ENCODE data around the gene LSG1.
A peak's percentile ranks its signal among the peaks of the same experiment; 100 is the strongest.
"Not testable (repeated sequence)": the region's sequence is repeated elsewhere in the genome, so short reads cannot be mapped to it uniquely, and the experiment has no call there.

The LSG1 gene

DNA sequence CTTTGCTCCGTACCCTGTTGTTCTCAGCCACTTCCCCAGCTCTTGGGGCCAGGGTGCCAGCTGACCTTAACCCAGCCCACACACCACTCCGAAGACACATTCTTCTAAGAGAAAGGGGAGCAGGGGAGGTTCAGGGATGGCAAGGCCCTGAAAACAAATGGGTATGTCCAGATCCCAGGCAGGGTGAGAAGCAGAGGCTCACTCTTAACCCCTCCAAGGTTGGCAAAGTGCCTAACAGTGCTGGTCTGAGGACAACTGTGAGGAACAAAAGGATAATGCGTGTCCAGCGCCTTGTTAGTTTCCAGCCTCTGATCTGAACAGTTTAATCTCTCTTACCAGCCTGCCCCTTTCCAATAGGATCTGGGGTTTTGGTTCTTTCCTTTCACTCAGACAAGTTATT, 40.3 kb downstream of the LSG1 start:
- Histone ChIP-seq H3K9ac (ENCODE audit: low read length) (no peak overlapping the region), H2AFZ (ENCODE audit: low read length) (no peak overlapping the region), H3K4me2 (ENCODE audit: low read length) (peak overlapping the region; percentile 71; the same call in 1 of the 2 replicates), H4K20me1 (ENCODE audit: insufficient read depth, low read length) (no peaks in the 10 kb centered on the region), H3K27me3 (ENCODE audit: insufficient read depth, low read length) (no peaks in the 10 kb centered on the region), H3F3A (ENCODE audit: insufficient read depth, low read length) (no peaks in the 10 kb centered on the region), H3K9me2 (ENCODE audit: low read depth, low read length) (no peaks in the 10 kb centered on the region), H3K79me2 (ENCODE audit: insufficient read depth, low read length) (no peaks in the 10 kb centered on the region), H3K27ac (ENCODE audit: low read depth, low read length, poor library complexity, severe bottlenecking) (no peak overlapping the region), H3K4me1 (ENCODE audit: insufficient read depth, low read length, severe bottlenecking) (peaks cover 6% of the 10 kb centered on the region), H3K36me3 (ENCODE audit: insufficient read depth, low read length) (peaks cover 31% of the 10 kb centered on the region), H3K9me3 (ENCODE audit: low read length) (peaks cover 14% of the 10 kb centered on the region), H3K4me3 (ENCODE audit: low read depth, low read length, poor library complexity, severe bottlenecking) (no peak overlapping the region)
- no peak for TF ChIP-seq EZH2 (IDR thresholded peaks at IDR 0.05; ENCODE audit: borderline replicate concordance, low read length)

DNA sequence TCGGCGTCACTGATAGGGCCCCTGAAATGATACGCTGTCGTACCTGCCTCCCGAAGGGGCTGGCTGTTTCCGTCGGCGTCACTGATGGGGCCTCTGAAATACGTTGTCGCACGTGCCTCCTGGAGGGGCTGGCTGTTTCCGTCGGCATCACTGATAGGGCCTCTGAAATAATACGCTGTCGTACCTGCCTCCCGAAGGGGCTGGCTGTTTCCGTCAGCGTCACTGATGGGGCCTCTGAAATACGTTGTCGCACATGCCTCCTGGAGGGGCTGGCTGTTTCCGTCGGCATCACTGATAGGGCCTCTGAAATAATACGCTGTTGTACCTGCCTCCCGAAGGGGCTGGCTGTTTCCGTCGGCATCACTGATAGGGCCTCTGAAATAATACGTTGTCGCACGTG, 41.3 kb downstream of the LSG1 start:
- not testable (repeated sequence) for H3K9ac ChIP-seq (ENCODE audit: low read length); H3K4me1 ChIP-seq (ENCODE audit: insufficient read depth, low read length, severe bottlenecking); H3K4me2 ChIP-seq (ENCODE audit: low read length); H3K27ac ChIP-seq (ENCODE audit: low read depth, low read length, poor library complexity, severe bottlenecking); H4K20me1 ChIP-seq (ENCODE audit: insufficient read depth, low read length); H3K79me2 ChIP-seq (ENCODE audit: insufficient read depth, low read length); H3K9me2 ChIP-seq (ENCODE audit: low read depth, low read length); H3K27me3 ChIP-seq (ENCODE audit: insufficient read depth, low read length); H3F3A ChIP-seq (ENCODE audit: insufficient read depth, low read length); H3K4me3 ChIP-seq (ENCODE audit: low read depth, low read length, poor library complexity, severe bottlenecking); H2AFZ ChIP-seq (ENCODE audit: low read length)
- Histone ChIP-seq H3K9me3 (ENCODE audit: low read length) (peaks cover 14% of the 10 kb centered on the region), H3K36me3 (ENCODE audit: insufficient read depth, low read length) (peaks cover 39% of the 10 kb centered on the region)

DNA sequence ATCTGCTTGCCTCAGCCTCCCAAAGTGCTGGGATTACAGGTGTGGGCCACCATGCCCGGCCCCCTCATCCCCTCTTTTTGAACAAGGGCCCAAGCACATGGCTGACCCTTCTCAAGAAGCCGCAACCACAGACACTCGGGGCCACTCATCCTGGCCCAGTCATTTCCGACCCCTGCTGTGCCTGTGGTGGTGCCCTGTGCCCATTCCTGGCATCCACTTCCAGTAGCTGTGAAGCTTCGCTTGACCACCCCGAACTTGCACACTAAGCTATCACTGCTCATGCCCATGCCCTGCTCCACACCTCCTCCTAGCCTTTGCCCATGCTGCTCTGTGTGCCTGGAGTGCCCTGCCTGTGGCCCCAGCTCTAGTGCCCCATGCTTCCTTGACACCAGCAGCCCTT, 47.0 kb downstream of the LSG1 start:
- Histone ChIP-seq H3K27ac (ENCODE audit: low read depth, low read length, poor library complexity, severe bottlenecking) (no peak overlapping the region), H3K4me1 (ENCODE audit: insufficient read depth, low read length, severe bottlenecking) (peaks cover 10% of the 10 kb centered on the region), H4K20me1 (ENCODE audit: insufficient read depth, low read length) (no peaks in the 10 kb centered on the region), H3K4me3 (ENCODE audit: low read depth, low read length, poor library complexity, severe bottlenecking) (no peak overlapping the region), H3K4me2 (ENCODE audit: low read length) (no peak overlapping the region), H3K79me2 (ENCODE audit: insufficient read depth, low read length) (no peaks in the 10 kb centered on the region), H3K9ac (ENCODE audit: low read length) (no peak overlapping the region), H2AFZ (ENCODE audit: low read length) (no peak overlapping the region), H3K9me2 (ENCODE audit: low read depth, low read length) (no peaks in the 10 kb centered on the region), H3F3A (ENCODE audit: insufficient read depth, low read length) (no peaks in the 10 kb centered on the region), H3K36me3 (ENCODE audit: insufficient read depth, low read length) (peaks cover 26% of the 10 kb centered on the region), H3K9me3 (ENCODE audit: low read length) (peaks cover 3% of the 10 kb centered on the region; the same call in 1 of the 2 replicates), H3K27me3 (ENCODE audit: insufficient read depth, low read length) (no peaks in the 10 kb centered on the region)
- TF ChIP-seq, protein P1, sequence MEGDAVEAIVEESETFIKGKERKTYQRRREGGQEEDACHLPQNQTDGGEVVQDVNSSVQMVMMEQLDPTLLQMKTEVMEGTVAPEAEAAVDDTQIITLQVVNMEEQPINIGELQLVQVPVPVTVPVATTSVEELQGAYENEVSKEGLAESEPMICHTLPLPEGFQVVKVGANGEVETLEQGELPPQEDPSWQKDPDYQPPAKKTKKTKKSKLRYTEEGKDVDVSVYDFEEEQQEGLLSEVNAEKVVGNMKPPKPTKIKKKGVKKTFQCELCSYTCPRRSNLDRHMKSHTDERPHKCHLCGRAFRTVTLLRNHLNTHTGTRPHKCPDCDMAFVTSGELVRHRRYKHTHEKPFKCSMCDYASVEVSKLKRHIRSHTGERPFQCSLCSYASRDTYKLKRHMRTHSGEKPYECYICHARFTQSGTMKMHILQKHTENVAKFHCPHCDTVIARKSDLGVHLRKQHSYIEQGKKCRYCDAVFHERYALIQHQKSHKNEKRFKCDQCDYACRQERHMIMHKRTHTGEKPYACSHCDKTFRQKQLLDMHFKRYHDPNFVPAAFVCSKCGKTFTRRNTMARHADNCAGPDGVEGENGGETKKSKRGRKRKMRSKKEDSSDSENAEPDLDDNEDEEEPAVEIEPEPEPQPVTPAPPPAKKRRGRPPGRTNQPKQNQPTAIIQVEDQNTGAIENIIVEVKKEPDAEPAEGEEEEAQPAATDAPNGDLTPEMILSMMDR (IDR thresholded peaks at IDR 0.05; ENCODE audit: low read length), result no peak
- TF ChIP-seq EZH2 (IDR thresholded peaks at IDR 0.05; ENCODE audit: borderline replicate concordance, low read length), result no peak

DNA sequence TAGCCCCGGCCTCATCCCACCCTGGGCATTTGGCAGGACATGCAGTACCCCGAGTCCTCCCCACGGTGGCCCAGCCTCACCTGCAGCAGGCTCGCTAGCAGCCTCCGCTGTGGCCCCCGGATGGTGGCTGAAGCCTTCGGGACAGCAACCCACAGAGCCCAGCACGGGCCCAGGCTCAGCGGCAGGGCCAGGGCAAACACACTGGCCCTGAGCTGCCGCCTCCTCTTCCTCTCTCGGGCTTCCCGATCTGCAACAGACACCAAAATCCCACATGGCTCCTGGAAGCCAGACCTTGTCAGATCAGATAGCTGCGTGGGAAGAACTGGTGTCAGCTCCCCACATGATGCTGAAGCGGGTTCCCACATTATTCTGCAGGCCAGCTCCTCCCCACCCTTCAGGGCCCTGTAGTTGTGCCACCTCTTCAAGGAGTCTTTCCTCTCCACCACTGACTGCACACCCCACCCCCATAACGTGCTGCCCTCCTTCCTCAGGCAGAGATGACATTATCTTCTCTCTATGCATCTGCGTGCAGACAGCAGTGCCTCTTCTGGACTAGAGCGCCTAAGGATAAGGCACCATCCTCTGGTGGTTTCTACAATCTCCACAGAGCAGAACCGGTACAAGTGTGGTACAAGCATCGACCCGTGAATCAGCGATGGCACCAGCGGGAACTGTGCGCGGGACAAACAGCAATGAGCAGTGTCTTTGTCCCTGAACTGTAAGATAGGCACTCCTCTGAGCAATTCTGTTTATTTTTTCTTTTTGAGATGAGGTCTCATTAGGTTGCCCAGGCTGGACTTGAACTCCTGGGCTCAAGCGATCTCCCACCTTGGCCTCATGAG, 48.3 kb downstream of the LSG1 start:
- H3K9me2 ChIP-seq (ENCODE audit: low read depth, low read length), result no peaks in the 10 kb centered on the region
- no peaks in the 10 kb centered on the region for H3F3A ChIP-seq (ENCODE audit: insufficient read depth, low read length)
- H3K9me3 ChIP-seq (ENCODE audit: low read length), result no peaks in the 10 kb centered on the region
- H3K9ac ChIP-seq (ENCODE audit: low read length), result no peak overlapping the region
- H3K79me2 ChIP-seq (ENCODE audit: insufficient read depth, low read length), result no peaks in the 10 kb centered on the region
- H2AFZ ChIP-seq (ENCODE audit: low read length), result no peak overlapping the region
- peaks cover 20% of the 10 kb centered on the region for H3K36me3 ChIP-seq (ENCODE audit: insufficient read depth, low read length)
- TF ChIP-seq, protein P1 (IDR thresholded peaks at IDR 0.05; ENCODE audit: low read length), result no peak
- no peak for TF ChIP-seq EZH2 (IDR thresholded peaks at IDR 0.05; ENCODE audit: borderline replicate concordance, low read length)
- H3K4me2 ChIP-seq (ENCODE audit: low read length), result no peak overlapping the region
- no peak overlapping the region for H3K27ac ChIP-seq (ENCODE audit: low read depth, low read length, poor library complexity, severe bottlenecking)
- H3K4me3 ChIP-seq (ENCODE audit: low read depth, low read length, poor library complexity, severe bottlenecking), result no peak overlapping the region
- peaks cover 10% of the 10 kb centered on the region for H3K4me1 ChIP-seq (ENCODE audit: insufficient read depth, low read length, severe bottlenecking)
- no peaks in the 10 kb centered on the region for H4K20me1 ChIP-seq (ENCODE audit: insufficient read depth, low read length)
- H3K27me3 ChIP-seq (ENCODE audit: insufficient read depth, low read length), result no peaks in the 10 kb centered on the region

Measured in OCI-LY1 (cell line).